ENCODE results near the gene TRAFD1. TPM values are rescaled to one million over a fixed set of nuclear protein-coding genes. Genes with fewer than 3 reads are reported as not detected.

The TRAFD1 gene
- total RNA-seq, 1 donor from 2014 or later = 23.7 TPM

DNA sequence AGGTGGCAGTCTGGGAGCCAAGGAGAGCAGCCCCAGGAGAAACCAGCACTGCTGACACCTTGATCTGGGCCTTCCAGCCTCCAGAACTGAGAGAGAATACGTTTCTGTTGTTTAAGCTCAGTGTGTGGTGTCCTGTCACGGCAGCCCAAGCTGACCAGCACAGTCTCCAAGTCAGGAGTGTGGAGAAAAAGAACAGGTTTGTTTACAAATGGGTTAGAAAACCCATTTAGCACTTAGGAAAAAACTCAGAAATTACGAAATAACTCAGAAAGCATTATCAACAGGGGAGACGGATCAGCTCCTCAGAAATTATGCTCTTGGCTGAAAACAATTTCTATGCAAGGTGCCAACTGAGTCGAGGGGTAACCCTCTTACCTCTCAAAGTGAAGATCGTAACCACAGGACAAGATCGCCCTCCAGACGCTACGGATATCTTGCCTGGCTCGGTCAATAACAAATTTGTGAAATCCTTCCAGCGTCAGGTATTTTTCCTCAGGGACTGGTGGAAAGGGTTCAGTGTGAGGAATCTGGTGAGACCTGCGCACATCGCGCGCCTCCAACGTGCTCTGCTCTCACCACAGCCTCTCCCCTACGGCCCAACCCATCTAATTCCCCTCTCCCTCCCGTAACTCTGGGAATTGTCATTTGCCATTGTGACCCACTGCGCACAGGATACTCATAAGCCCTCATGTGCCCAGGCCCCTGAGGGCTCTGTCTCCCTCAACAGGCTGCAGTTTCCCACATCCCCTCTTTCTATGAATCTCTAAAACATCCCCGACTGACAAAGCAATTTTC is 50.2 kb downstream of the TRAFD1 start:
- DNase-seq (ENCODE audit: low read depth in 2 of 2) = no peak

DNA sequence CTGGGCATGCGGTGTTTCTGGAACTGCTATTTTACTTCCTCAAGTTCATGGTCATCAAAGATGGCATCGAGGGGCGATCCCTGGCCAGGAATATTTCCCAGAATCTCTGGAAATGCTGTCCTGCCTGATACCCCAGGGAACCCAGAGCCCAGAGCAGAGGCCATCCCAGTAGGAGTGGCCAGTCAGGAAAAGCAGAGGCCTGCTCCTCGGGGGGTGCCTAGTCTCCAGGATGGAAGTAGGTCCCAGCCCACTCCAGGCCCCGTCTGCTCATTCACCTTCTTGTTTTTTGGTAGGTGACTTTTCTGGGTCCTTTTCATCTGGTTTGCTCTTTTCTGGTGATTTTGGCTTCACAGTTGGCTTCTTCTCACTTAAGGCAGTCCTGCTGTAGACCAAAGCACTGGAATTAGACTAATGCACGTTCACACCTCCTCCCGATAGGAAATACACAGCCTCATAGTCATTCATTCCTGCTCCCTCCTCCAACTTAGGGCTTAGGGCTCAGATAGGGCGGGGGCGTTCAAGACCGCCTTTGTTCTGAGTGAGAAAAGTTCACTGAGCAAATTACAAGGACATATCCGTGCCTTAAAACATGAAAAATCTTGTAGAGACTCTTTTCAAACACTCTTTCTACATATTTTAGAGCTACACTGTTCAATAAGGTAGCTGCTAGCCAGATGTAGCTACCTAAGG is 51.1 kb downstream of the TRAFD1 start:
- DNase-seq (ENCODE audit: low read depth in 2 of 2) = no peak

DNA sequence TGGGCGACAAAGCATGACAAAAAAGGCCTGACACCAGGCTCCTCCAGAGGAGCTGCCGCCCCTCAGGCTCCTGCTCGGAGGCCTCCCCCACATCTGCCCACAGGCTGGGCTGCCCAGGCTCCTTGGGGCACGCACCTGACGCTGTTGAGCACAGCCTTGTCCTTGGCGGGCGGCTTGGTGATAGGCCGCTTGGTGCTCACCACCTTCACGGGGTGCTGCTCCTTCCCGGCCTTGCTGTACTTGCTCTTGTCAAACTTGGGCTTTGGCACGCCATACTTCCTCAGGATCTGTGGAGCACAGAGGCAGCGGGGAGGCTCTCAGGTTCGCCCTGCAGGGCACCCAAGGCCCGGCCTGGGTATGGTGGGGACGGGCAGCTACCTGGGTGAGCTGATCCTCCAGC is 53.4 kb downstream of the TRAFD1 start:
- DNase-seq (ENCODE audit: low read depth in 2 of 2) = no peak

DNA sequence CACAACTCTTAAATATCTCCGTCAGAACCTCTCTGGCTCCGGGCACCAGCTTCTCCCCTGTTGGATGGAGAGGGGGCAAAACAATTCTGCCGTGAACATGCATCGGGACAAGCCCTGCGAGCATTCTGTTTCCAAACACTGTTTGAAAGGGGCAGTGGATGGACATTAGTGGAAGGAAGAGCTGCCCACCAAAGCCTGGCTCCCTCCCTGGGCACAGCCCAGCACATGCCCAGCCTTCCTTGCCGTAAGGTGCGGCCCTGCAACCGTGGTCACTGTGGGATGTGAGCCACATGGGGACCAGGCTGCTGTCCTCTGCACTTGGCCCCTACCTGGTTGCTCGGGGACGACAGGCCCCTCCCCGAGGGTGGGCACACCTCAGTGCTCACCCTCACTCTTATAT is 54.0 kb downstream of the TRAFD1 start:
- DNase-seq (ENCODE audit: low read depth in 2 of 2) = no peak

DNA sequence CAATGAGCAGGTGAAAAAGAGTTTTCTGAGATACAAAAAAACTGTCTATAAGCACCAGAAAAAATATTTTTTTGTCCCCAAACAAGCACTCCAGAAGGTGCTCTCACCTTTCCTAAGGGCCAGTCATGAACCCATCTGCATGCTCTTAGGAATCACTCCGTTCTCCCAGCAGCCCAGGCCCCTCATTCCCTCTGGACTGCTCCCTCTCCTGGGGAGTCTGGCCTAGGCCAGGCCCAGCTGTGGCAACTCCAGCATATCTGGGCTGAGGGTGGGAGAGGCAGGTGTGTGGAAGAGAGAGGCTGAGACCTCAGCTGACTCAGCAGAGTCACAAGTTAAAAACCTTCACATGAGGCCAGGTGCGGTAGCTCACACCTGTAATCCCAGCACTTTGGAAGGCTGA is 54.6 kb downstream of the TRAFD1 start:
- DNase-seq (ENCODE audit: low read depth in 2 of 2) = no peak

DNA sequence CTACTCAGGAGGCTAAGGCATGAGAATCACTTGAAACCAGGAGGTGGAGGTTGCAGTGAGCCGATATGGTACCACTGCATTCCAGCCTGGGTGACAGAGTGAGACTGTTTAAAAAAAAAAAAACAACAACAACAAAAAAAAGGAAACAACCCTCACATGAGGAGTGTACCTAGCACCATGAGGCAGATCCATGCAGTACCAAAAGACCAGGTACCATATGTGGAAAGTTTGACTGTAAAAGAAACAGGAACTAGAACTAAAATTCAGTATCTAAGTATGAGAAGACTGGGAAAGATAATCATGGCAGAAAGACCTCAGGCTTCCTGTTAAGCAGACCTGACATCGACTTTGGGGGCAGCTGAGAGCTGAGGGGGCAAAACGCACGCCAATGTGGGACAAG is 55.1 kb downstream of the TRAFD1 start:
- no peak for DNase-seq (ENCODE audit: low read depth in 2 of 2)

DNA sequence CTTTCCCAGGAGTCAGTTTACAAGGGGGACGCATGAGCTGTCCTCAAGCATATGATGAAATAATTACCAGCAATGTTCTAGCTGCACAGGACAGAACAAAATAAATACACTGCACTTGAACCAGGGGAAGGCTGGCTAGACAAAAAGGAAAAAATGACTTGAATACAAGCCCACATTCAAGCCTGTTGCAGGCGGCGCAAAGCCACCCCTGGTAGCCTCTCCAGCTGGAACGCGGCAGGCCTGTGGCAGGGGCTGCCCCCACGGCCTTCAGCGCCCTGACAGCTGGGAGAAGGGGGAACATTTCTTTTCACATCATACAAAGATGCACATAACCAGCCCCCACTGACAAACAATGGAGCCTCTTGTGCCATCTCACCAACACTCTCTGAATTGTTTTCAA is 57.1 kb downstream of the TRAFD1 start:
- no peak for DNase-seq (ENCODE audit: low read depth in 2 of 2)

DNA sequence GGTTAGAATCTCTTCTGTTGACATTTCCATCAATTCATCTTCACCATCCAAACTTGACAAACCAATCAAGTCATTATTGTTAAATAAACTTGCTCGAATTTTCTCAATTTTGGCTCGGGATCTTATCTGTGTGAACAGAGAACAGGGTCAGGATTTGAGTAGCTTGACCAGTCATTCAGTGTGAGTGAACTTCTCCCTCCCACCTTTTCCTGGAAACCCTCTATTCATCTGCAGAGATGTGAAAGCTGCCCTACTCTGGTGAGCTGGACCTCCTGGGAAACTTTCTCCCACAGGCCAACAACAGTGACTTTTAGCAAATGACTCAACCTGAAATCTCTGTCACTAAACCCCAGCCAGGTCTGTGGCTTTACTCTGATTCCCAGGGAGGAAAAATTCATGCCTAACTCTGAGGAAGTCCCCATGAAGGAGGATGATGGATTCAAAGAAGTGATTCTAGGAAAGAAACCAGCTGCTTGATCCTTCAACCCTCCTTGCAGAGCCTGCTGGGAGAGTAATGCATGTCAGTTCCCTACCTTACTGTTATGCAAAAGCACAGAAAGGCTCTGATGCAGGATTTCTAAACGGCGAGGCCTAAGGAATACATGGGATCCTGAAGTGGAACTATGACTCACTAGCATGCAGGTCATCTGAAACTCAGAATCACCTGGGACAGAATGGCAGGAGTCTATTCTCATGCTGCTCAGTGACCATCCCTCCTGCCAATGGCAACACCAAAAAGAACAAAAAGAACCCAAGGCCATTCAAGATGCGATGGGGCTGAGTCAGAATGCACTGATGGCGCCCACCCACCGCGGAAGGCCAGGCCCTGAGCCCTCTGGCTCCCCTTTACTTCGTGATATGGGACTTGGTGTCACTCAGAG is 58.0 kb downstream of the TRAFD1 start:
- DNase-seq (ENCODE audit: low read depth in 2 of 2) = peak in 1 of 2 donors; percentile 35

DNA sequence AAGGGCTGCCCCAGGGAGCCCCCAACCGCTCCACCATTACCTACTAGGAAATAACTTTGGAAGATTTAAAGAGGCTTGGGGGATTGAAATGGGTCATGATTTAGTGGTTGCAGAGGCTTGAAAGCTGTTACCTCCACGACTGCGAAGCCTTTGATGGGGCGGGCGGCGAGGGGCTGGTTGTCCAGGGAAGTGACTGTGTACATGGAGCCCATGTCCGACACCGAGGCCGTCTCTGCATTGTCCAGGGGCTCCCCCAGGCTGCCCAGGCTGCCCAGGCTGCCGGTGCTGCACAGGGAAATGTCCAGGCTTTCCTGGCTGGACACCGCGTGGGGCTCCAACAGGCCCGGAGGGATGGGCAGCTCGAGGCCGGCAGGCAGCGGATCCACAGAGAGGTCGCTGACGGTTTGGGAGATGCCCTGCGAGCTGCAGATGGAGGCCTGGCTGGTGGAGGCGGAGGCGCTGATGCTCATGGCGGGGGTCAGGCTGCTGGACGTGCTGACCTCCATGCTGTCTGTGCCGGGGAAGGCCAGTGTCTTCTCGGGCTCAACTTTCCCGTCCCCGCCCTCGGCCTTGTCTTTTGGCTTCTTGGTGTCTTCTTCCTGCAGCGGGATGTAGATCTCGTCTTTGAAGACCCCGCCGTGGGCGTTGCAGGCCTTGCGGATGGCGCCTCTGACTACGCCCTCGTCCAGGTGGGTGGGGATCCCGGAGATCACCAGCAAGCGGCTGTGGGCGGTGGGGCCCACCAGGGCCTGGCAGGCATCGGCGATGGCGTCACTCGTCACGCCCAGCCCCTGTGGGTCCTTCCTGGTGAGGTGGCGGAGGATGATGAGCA is 58.9 kb downstream of the TRAFD1 start:
- DNase-seq (ENCODE audit: low read depth in 2 of 2) = no peak

DNA sequence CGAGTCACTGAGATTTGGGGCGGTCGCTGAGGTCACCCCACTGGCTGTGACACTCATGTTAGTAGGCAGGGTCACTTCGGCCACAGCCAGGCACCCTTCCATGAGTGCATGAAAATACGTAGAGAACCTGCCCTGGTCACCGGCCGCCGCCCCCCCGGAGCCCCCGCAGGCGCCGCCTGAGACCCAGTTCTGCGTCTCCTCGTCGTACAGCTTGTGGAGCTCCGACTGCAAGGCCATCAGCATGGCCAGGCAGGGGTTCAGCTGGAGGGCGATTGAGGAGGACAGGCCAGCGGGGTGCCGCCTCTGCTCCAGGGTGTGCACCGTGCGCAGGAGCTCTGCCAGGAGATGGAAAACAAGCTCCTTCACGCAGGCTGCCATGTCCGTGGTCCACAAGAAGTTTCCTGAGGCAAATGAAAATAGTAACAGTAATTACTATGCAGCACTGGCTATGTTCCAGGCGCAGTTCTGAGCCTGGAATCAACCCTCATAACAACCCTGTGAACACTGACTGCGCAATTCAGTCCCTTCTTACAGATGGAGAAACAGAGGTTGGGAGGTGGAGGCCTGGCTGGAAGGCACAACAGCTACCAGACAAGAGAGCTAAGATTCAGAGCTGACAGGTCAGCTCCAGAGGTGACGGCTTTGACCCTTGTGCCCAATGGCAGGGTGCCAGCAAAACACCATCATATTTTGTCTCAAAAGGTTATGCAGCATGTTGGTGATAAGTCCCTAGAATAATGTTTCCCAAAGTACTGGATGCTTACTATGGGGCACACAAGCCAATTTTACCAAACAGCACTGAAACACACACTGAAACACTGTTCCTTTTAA is 59.9 kb downstream of the TRAFD1 start:
- no peak for DNase-seq (ENCODE audit: low read depth in 2 of 2)

DNA sequence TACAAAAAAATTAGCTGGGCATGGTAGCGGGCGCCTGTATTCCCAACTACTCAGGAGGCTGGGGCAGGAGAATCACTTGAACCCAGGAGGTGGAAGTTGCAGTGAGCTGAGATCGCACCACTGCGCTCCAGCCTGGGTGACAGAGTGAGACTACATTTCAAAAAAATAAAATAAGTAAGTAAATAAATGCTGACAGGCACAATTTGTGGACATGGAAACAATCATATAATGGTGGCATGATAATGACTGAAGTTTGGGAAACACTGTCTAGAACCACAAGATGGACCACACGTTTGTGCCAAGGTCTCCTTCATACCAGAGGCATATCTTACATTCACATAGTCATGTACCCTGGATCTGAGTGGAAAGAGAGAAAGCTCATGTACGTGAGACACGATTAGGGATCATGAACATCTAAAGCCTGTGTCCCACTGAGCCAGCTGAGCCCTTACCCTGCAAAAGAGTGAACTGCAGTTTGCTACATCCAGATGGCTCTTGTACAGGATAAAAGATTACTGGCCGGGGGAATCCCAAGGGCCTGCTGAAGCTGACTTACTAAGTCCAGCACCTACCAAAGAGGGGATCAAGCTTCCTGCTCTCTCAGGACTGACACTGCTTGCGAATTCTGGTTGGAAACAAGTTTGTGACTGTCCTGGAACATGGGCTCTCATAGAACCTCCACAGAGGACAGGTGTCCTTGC is 62.9 kb downstream of the TRAFD1 start:
- no peak for DNase-seq (ENCODE audit: low read depth in 2 of 2)

DNA sequence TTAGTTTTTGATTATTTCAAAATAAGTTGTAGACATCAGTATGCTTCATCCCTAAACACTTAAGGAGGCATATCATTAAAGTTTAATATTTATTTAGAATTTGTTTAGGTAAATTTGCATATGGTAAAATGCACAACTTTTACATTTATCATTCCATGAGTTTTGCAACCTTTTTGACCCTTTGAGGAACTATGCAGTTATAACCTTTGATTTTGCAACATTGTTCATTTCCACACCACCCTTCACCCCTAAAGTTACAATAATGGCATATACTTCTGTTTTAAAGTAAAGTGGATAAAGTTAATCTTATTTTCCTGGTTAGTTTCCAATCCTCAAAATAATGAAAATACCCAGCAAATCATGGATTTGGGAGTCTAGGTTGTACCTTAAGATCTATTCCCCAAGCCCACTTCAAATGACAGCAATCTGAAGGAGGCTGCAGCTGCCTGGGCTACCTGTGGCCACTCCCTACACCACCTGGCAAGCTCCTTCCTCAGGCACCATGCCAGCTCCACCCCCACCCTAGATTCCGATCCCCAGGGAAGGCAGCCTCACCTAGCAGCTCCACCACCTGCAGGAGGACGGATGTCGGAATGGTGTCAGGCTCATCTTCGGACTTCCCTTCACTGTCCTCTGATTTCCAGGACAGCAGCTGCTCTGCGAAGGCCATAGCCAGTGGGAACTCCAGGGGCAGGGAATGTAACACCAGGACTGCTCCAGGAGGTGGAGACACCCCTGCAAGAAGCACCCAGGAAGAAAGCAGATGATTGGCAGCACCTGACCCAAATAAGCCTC is 65.1 kb downstream of the TRAFD1 start:
- DNase-seq (ENCODE audit: low read depth in 2 of 2) = no peak

DNA sequence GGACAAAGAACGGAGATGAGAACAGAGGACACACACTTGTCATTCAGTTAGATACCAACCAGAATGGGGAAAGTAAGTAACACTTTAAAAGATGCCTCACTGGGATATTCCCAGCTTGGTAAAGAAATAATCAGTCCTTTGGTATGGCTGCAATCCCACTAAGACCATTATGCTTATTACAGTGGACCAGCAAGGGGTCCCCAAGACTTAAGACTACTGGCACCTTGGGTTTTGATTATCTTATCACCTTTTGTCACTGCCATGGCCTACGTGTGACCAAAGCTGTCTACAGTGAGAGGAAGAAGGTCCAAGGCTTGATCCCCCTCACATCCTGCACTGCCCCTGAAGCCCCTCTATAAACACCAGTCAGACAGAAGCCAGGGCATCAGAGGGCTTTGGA is 65.8 kb downstream of the TRAFD1 start:
- no peak for DNase-seq (ENCODE audit: low read depth in 2 of 2)

DNA sequence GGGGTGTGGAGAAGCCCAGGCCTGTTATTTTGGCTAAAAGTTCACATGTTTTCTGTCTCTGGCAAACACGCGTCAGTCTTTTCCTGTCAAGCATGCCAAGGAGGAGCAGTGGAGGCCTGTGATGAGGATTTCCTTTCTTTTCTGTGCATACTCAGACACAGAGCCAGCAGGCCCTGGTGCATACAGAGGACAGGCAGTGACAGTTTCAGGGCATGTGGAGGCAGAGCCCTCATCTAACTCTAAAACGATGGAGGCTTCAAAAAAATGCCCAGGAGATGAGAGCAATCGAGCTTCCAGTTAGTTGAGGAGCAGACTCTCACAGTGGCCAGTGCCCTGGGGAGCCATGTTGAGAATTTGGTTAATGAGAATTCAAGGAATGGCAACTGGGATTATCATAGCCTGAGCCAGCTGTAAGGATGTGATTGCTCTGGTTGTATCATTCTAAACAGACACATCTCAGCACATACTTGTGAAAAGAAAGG is 66.5 kb downstream of the TRAFD1 start:
- DNase-seq (ENCODE audit: low read depth in 2 of 2) = peak in 1 of 2 donors; percentile 66

DNA sequence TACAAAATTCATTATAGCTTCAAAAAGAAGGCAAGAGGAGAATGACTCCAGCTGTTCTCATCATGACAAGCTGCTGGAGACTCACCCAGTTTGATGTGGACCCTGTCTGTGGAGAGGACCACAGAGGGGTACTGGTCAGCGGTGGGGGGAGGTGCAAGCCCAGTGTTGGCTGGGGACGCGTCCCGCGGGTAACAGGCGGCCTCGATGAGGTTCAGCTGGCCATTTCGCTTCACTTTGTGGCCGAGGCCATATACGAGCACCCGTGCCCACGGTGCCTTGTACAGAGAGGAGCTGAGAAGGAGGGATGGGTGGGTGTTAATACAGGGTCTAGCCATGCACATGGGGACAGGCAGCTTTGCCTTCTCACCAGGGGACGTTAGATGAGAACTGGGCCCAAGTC is 67.1 kb downstream of the TRAFD1 start:
- no peak for DNase-seq (ENCODE audit: low read depth in 2 of 2)

DNA sequence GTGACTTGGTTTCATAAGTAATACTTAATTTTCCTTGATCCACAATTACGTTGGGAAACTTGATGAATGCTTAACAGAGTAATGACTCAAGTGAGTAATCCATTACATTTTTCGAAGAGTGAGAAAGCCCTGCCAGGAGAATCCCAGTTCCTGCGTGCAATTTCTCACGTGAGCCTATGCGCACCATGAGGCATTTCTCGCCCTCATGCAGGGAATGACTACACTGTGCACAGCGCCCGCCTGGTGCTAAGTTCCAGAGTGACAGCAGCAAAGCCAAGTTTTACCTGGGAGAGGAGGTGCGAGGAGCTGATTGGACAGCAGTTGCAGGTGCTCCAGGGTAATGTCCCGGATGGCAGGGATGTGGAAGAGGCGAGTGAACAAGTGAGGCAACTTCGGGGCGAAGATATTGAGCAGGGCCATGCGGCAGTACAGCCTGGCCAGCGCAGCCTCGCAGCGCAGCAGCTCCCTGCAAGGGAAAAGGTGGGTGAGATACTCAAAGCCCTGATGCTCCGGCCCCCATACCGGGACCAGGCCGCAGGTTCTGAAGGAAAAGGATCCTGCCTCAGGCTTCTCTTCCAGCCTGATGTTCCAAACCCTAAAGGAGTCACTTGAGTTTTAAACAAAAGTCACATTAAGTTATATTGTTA is 69.4 kb downstream of the TRAFD1 start:
- no peak for DNase-seq (ENCODE audit: low read depth in 2 of 2)

DNA sequence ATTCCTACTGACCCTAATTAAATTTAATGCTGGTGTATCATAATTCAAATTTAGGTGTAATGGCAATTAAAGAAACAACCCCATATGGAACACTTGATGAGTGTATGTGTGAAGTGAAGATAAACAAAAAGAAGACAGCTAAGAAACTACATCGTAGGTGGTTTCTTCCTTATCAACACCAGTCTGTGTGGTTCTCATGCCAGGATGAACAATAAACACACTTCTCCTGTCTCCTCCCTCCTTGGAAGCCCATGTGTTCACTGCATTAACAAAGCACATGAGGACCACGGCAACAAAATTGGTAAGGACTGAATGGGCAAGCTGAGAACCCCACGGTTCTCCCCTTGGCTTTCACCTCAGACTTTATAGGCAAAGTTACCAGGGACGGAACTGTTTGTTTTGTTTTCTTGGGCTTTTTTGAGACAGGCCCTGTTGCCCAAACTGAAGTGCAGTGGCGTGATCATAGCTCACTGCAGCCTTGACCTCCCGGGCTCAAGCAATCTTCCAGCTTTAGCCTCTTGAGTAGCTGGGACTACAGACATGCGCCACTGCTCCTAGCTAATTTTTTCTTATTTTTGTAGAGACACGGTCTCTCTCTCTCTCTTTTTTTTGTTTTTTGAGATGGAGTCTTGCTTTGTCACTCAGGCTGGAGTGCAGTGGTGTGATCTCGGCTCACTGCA is 71.0 kb downstream of the TRAFD1 start:
- no peak for DNase-seq (ENCODE audit: low read depth in 2 of 2)
